Measurements from ENCODE around the gene UBR4. TPM values are rescaled to one million over a fixed set of nuclear protein-coding genes. Genes with fewer than 3 reads are reported as not detected.
"Not testable (repeated sequence)": the region's sequence is repeated elsewhere in the genome, so short reads cannot be mapped to it uniquely, and the experiment has no call there.

The UBR4 gene
- total RNA-seq, 1 donor, result 136 TPM

GRCh38 chr1:19191811-19192210 is 18.3 kb downstream of the UBR4 start:
- H3K4me3 ChIP-seq (ENCODE audit: low read depth, low read length), result no peak overlapping the region
- no peak for DNase-seq (ENCODE audit: low read depth)
- no peak for TF ChIP-seq CTCF (IDR thresholded peaks at IDR 0.05; ENCODE audit: insufficient read depth, low read length)

- no peak overlapping the region for H3K4me3 ChIP-seq (ENCODE audit: low read depth, low read length)
- DNase-seq (ENCODE audit: low read depth), result no peak
- TF ChIP-seq CTCF (IDR thresholded peaks at IDR 0.05; ENCODE audit: insufficient read depth, low read length), result no peak
These were observed 19.6 kb downstream of the UBR4 start for GRCh38 chr1:19190468-19190867.

- H3K4me3 ChIP-seq (ENCODE audit: low read depth, low read length), result no peak overlapping the region
- DNase-seq (ENCODE audit: low read depth), result no peak
- TF ChIP-seq CTCF (IDR thresholded peaks at IDR 0.05; ENCODE audit: insufficient read depth, low read length), result no peak
These were observed 20.8 kb downstream of the UBR4 start for GRCh38 chr1:19189270-19189669.

- no peak for TF ChIP-seq CTCF (IDR thresholded peaks at IDR 0.05; ENCODE audit: insufficient read depth, low read length)
- H3K4me3 ChIP-seq (ENCODE audit: low read depth, low read length), result no peak overlapping the region
- DNase-seq (ENCODE audit: low read depth), result no peak
These were observed 22.2 kb downstream of the UBR4 start for GRCh38 chr1:19187852-19188251.

GRCh38 chr1:19186001-19186400 is 24.1 kb downstream of the UBR4 start:
- no peak overlapping the region for H3K4me3 ChIP-seq (ENCODE audit: low read depth, low read length)
- no peak for DNase-seq (ENCODE audit: low read depth)
- TF ChIP-seq CTCF (IDR thresholded peaks at IDR 0.05; ENCODE audit: insufficient read depth, low read length), result no peak

DNA sequence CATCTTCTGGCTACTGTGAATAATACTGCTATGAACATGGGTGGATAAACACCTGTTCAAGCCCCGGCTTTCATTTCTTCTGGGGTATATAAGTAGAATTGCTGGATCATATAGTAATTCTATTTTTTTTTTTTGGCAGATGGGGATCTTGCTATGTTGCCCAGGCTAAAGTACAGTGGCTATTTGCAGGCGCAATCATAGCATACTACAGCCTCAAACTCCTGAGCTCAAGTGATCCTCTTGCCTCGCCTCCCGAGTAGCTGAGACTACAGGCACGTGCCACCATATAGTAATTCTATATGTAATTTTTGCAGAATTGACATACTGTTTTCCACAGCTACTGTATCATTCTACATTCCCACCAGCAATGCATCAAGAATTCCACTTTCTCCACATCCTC is 27.8 kb downstream of the UBR4 start:
- TF ChIP-seq CTCF (IDR thresholded peaks at IDR 0.05; ENCODE audit: insufficient read depth, low read length), result no peak
- no peak overlapping the region for H3K4me3 ChIP-seq (ENCODE audit: low read depth, low read length)
- DNase-seq (ENCODE audit: low read depth), result no peak

GRCh38 chr1:19180265-19180657 is 29.8 kb downstream of the UBR4 start:
- H3K4me3 ChIP-seq (ENCODE audit: low read depth, low read length); DNase-seq (ENCODE audit: low read depth): not testable (repeated sequence)

All from fibroblast of the aortic adventitia (primary cell).